ENCODE measurements around the gene ZFYVE21. TPM values are rescaled to one million over a fixed set of nuclear protein-coding genes. Genes with fewer than 3 reads are reported as not detected.

ZFYVE21 gene
- total RNA-seq, 1 donor = 36.9 TPM

- no peak for TF ChIP-seq CTCF (IDR thresholded peaks at IDR 0.05; ENCODE audit: extremely low read depth, low read depth, low read length)
- Histone ChIP-seq H3K79me2 (ENCODE audit: insufficient read depth, low read length) (no peaks in the 10 kb centered on the region), H3K4me3 (ENCODE audit: insufficient read depth, low read length) (no peak overlapping the region), H4K20me1 (ENCODE audit: insufficient read depth, low read length) (no peaks in the 10 kb centered on the region), H3K4me1 (ENCODE audit: insufficient read depth, low read length) (no peaks in the 10 kb centered on the region), H2AFZ (ENCODE audit: low read length) (no peak overlapping the region), H3K4me2 (ENCODE audit: insufficient read depth, low read length) (no peak overlapping the region), H3K27me3 (ENCODE audit: insufficient read depth, low read length) (no peaks in the 10 kb centered on the region), H3K27ac (ENCODE audit: low read depth, low read length) (no peak overlapping the region), H3K36me3 (ENCODE audit: insufficient read depth, low read length) (no peaks in the 10 kb centered on the region), H3K9me3 (ENCODE audit: low read depth, low read length) (no peaks in the 10 kb centered on the region)
- DNase-seq (ENCODE audit: insufficient read length, low spot score, missing footprints) = no peak
Measured at GRCh38 chr14:103763730-103764488, 48.3 kb downstream of the ZFYVE21 start.

GRCh38 chr14:103765526-103765925 is 49.9 kb downstream of the ZFYVE21 start:
- no peak for TF ChIP-seq CTCF (IDR thresholded peaks at IDR 0.05; ENCODE audit: extremely low read depth, low read depth, low read length)
- H3K4me1 ChIP-seq (ENCODE audit: insufficient read depth, low read length) = no peaks in the 10 kb centered on the region
- H3K79me2 ChIP-seq (ENCODE audit: insufficient read depth, low read length) = no peaks in the 10 kb centered on the region
- H3K4me2 ChIP-seq (ENCODE audit: insufficient read depth, low read length) = no peak overlapping the region
- H3K4me3 ChIP-seq (ENCODE audit: insufficient read depth, low read length) = no peak overlapping the region
- H3K27ac ChIP-seq (ENCODE audit: low read depth, low read length) = no peak overlapping the region
- H3K9me3 ChIP-seq (ENCODE audit: low read depth, low read length) = no peaks in the 10 kb centered on the region
- H2AFZ ChIP-seq (ENCODE audit: low read length) = no peak overlapping the region
- no peaks in the 10 kb centered on the region for H4K20me1 ChIP-seq (ENCODE audit: insufficient read depth, low read length)
- no peaks in the 10 kb centered on the region for H3K27me3 ChIP-seq (ENCODE audit: insufficient read depth, low read length)
- no peak for DNase-seq (ENCODE audit: insufficient read length, low spot score, missing footprints)
- H3K36me3 ChIP-seq (ENCODE audit: insufficient read depth, low read length) = no peaks in the 10 kb centered on the region

- no peak overlapping the region for H3K4me3 ChIP-seq (ENCODE audit: insufficient read depth, low read length)
- TF ChIP-seq CTCF (IDR thresholded peaks at IDR 0.05; ENCODE audit: extremely low read depth, low read depth, low read length) = no peak
- H3K27ac ChIP-seq (ENCODE audit: low read depth, low read length) = no peak overlapping the region
- no peaks in the 10 kb centered on the region for H4K20me1 ChIP-seq (ENCODE audit: insufficient read depth, low read length)
- no peaks in the 10 kb centered on the region for H3K9me3 ChIP-seq (ENCODE audit: low read depth, low read length)
- H3K4me1 ChIP-seq (ENCODE audit: insufficient read depth, low read length) = no peaks in the 10 kb centered on the region
- H3K36me3 ChIP-seq (ENCODE audit: insufficient read depth, low read length) = no peaks in the 10 kb centered on the region
- DNase-seq (ENCODE audit: insufficient read length, low spot score, missing footprints) = no peak
- H3K4me2 ChIP-seq (ENCODE audit: insufficient read depth, low read length) = no peak overlapping the region
- H2AFZ ChIP-seq (ENCODE audit: low read length) = no peak overlapping the region
- H3K79me2 ChIP-seq (ENCODE audit: insufficient read depth, low read length) = no peaks in the 10 kb centered on the region
- H3K27me3 ChIP-seq (ENCODE audit: insufficient read depth, low read length) = no peaks in the 10 kb centered on the region
Measured at GRCh38 chr14:103767336-103767894, 51.8 kb downstream of the ZFYVE21 start.

GRCh38 chr14:103770500-103770899 is 54.9 kb downstream of the ZFYVE21 start:
- no peak for TF ChIP-seq CTCF (IDR thresholded peaks at IDR 0.05; ENCODE audit: extremely low read depth, low read depth, low read length)
- H3K36me3 ChIP-seq (ENCODE audit: insufficient read depth, low read length) = no peaks in the 10 kb centered on the region

More at GRCh38 chr14:103770500-103770899, 54.9 kb downstream of the ZFYVE21 start:
- H3K4me3 ChIP-seq (ENCODE audit: insufficient read depth, low read length) = no peak overlapping the region
- no peaks in the 10 kb centered on the region for H3K79me2 ChIP-seq (ENCODE audit: insufficient read depth, low read length)
- H3K27me3 ChIP-seq (ENCODE audit: insufficient read depth, low read length) = no peaks in the 10 kb centered on the region
- no peak overlapping the region for H2AFZ ChIP-seq (ENCODE audit: low read length)
- H3K9me3 ChIP-seq (ENCODE audit: low read depth, low read length) = no peaks in the 10 kb centered on the region
- H4K20me1 ChIP-seq (ENCODE audit: insufficient read depth, low read length) = no peaks in the 10 kb centered on the region
- no peaks in the 10 kb centered on the region for H3K4me1 ChIP-seq (ENCODE audit: insufficient read depth, low read length)
- H3K27ac ChIP-seq (ENCODE audit: low read depth, low read length) = no peak overlapping the region
- DNase-seq (ENCODE audit: insufficient read length, low spot score, missing footprints) = no peak
- no peak overlapping the region for H3K4me2 ChIP-seq (ENCODE audit: insufficient read depth, low read length)
